Lower leg skin (tissue), 4 donors: Measurements from ENCODE around the gene NDEL1. TPM values are rescaled to one million over a fixed set of nuclear protein-coding genes. Genes with fewer than 3 reads are reported as not detected.

Source experiments
- DNase-seq, 2 donors: peaks; one replicate each; pipeline ENCODE4 v3.0.0-alpha.2; 2019; ENCODE audit warnings: low spot score in 2 of 2
- H3K4me3 ChIP-seq: fragments of 200-600 bp; sonication (generic); 2 replicates; pipeline ENCODE4 v1.5.1; 2017; ENCODE audit warnings: mild to moderate bottlenecking, low read depth; ENCODE audit not compliant: poor library complexity, severe bottlenecking
- POLR2A ChIP-seq, 2 donors: fragments of 450-650 bp; IDR thresholded peaks; one replicate each; pipeline ENCODE4 v1.6.1; 2016 to 2017; ENCODE audit warnings: antibody characterized with exemption in 2 of 2, mild to moderate bottlenecking in 1 of 2, moderate library complexity in 1 of 2
- WGBS, 2 donors: methylation state at CpG; one replicate each; pipeline ENCODE4 v1.1.5; 2018; 5-methylcytosine and 5-hydroxymethylcytosine counted together
- intact Hi-C: fragments of 100-400 bp; cut with DNase I; formaldehyde crosslinking; loops from one replicate; pipeline ENCODE4 v1.15.0; 2023; ENCODE audit warnings: low total_unique reads
- total RNA-seq, 4 donors: library from RNA; depleted of rRNA; stranded (reverse); fragments of >200 nt; gene quantifications; one replicate each; pipeline ENCODE4 v1.1.0, GENCODE V29; 2016
- TF ChIP-seq, protein P1 (sequence below), 3 donors: fragments of 450-650 bp; IDR thresholded peaks; one replicate each; pipeline ENCODE4 v1.5.1; 2016; ENCODE audit warnings: antibody characterized with exemption in 3 of 3, mild to moderate bottlenecking in 3 of 3, moderate library complexity in 2 of 3

Gene NDEL1
- total RNA-seq, 4 donors from 2014 or later, result 129 to 160 (median 145) TPM

DNA sequence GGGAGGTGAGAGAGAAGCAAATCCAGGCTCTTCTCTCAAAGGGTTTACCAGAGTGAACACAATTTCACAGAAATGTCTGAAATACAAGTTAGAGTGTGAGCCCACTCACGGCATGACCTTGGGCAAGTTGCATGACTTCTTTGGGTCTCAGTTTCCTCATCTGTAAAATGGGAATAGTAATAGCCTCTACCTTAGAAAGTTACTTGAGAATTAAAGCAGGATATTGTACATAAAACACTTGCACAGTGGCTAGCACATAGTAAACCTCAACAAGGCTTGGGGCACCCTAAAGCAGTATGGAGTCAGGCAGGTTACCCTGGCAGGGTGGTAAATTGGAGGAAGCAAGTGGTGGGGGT is 24.8 kb upstream of the NDEL1 start:
- TF ChIP-seq POLR2A (IDR thresholded peaks at IDR 0.05), result no peak
- TF ChIP-seq, protein P1, sequence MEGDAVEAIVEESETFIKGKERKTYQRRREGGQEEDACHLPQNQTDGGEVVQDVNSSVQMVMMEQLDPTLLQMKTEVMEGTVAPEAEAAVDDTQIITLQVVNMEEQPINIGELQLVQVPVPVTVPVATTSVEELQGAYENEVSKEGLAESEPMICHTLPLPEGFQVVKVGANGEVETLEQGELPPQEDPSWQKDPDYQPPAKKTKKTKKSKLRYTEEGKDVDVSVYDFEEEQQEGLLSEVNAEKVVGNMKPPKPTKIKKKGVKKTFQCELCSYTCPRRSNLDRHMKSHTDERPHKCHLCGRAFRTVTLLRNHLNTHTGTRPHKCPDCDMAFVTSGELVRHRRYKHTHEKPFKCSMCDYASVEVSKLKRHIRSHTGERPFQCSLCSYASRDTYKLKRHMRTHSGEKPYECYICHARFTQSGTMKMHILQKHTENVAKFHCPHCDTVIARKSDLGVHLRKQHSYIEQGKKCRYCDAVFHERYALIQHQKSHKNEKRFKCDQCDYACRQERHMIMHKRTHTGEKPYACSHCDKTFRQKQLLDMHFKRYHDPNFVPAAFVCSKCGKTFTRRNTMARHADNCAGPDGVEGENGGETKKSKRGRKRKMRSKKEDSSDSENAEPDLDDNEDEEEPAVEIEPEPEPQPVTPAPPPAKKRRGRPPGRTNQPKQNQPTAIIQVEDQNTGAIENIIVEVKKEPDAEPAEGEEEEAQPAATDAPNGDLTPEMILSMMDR (IDR thresholded peaks at IDR 0.05), result no peak
- no peak for DNase-seq
- intact Hi-C loops, result loop anchor here (10.0 kb wide), 1 partner anchor 334 kb away; the partner anchor contains the start of gene CCDC42
- 73 to 80% methylated on average over 1 of the region's 1 CpG for WGBS, 2 donors
- no peak overlapping the region for H3K4me3 ChIP-seq

DNA sequence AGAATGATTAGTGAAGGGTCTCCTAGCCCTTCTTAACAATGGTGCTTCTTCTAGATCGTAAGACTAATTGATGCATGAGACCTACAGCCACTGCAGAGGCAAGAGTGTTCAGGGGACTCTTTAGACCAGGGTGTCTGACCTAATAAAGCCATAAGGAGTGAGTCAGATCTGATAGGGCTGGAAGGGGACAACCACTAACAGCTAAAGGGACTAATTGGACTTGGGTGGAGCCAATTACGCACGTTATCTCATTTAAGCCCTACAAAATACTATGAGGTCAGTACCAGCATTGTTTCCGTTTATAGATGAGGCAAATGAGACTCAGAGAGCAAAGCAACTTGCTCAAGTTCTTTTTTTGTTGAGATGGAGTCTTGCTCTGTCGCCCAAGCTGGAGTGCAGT is 23.6 kb upstream of the NDEL1 start:
- whole genome bisulfite sequencing, 2 donors, result 68 to 83% methylated on average over 5 of the region's 5 CpGs
- DNase-seq, result peak in 1 of 2 donors; percentile 8
- intact Hi-C loops, result loop anchor here (10.0 kb wide), 1 partner anchor 333 kb away; the partner anchor contains the start of gene CCDC42
- TF ChIP-seq POLR2A (IDR thresholded peaks at IDR 0.05), result no peak
- TF ChIP-seq, protein P1 (IDR thresholded peaks at IDR 0.05), result no peak
- H3K4me3 ChIP-seq, result no peak overlapping the region

DNA sequence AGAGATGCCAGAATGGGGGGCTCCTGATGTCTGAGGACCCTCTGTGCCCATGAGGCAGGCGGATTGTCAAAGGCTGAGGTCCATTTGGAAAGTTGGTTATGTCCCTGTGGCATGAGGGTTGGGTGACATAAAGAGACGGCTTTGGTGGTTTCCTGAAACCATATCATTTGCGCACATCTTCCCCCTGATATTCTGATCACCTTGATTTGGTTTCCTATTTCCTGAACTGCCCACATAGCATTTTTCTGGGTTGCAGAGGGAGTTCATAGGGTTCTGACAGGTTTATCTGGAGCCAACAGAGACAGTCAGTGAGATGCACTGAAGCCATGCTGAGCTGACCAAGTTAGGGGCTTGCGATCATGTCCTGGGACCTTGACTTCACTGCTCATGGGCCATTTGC is 22.4 kb upstream of the NDEL1 start:
- 73 to 85% methylated on average over 4 of the region's 4 CpGs for WGBS, 2 donors
- no peak for DNase-seq
- H3K4me3 ChIP-seq, result no peak overlapping the region
- no peak for TF ChIP-seq POLR2A (IDR thresholded peaks at IDR 0.05)
- TF ChIP-seq, protein P1 (IDR thresholded peaks at IDR 0.05), result no peak
- intact Hi-C loops, result loop anchor here (10.0 kb wide), 1 partner anchor 331 kb away; the partner anchor contains the start of gene CCDC42

DNA sequence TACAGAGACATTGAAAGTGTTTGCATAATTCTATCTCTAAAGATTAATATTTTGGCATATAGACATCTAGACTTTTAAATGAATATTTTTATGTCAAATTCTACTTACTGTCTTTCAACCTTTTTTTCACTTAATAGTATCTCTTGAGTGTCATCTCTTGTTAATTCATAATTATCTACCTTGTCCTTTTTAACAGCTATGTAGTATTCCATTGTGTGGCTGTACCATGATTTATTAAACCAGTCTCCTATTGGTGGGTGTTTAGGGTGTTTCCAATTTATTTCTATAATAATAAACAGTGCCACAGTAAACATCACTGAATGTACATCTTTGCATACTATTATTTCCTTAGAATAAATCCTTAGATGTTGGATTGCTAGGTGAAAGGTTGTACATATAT is 21.7 kb upstream of the NDEL1 start:
- TF ChIP-seq, protein P1 (IDR thresholded peaks at IDR 0.05), result no peak
- no peak for TF ChIP-seq POLR2A (IDR thresholded peaks at IDR 0.05)
- DNase-seq, result no peak
- intact Hi-C loops, result loop anchor here (10.0 kb wide), 1 partner anchor 331 kb away; the partner anchor contains the start of gene CCDC42
- H3K4me3 ChIP-seq, result no peak overlapping the region

DNA sequence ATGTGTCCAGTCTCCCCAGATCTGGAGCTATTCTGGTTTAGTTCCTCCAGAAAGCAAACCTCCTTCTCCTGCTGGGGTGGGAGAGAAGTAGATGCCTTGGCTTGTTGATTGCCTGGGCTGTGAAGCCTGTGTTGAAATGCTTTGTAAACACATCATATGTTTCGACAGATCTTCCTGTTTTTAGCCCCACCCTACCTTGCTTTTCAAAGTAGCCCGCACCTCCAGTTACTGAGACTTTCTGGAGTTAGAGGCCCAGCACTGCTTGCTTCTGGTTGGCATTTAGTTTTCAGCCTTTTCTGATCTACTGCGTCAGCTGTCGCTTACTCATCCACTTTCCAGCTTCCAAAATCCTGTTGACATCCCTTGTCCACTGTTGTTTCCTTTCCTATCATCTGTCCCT is 17.9 kb upstream of the NDEL1 start:
- WGBS, 2 donors, result 72 to 87% methylated on average over 4 of the region's 4 CpGs
- TF ChIP-seq POLR2A (IDR thresholded peaks at IDR 0.05), result no peak
- TF ChIP-seq, protein P1 (IDR thresholded peaks at IDR 0.05), result no peak
- intact Hi-C loops, result loop anchor here (10.0 kb wide), 1 partner anchor 327 kb away; the partner anchor contains the start of gene CCDC42

DNA sequence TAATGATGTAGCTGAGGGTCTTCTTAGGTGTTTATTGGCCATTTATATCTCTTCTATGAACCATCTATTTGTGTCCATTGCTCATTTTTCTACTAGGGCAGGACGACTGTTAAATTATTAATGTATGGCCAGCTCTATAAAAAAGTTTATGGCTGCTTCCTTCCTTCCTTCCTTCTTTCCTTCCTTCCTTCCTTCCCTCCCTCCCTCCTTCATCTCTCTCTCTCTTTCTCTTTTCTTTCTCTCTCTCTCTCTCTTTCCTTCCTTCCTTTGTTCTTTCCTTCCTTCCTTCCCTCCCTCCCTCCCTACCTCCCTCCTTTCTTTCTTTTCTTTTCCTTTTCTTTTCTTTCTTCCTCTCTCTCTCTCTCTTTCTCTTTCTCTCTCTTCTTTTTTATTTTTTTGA is 17.2 kb upstream of the NDEL1 start:
- WGBS, 2 donors, result 77 to 78% methylated on average over 1 of the region's 1 CpG
- no peak overlapping the region for H3K4me3 ChIP-seq
- TF ChIP-seq, protein P1 (IDR thresholded peaks at IDR 0.05), result no peak
- no peak for DNase-seq
- intact Hi-C loops, result loop anchor here (10.0 kb wide), 1 partner anchor 326 kb away; the partner anchor contains the start of gene CCDC42

More for the DNA sequence above, 17.9 kb upstream of the NDEL1 start:
- no peak overlapping the region for H3K4me3 ChIP-seq
- no peak for DNase-seq
